KG1 (cell line): ENCODE results near the gene RALGDS.
"Not testable (repeated sequence)": the region's sequence is repeated elsewhere in the genome, so short reads cannot be mapped to it uniquely, and the experiment has no call there.

Source experiments
- DNase-seq: peaks from one replicate; lab custom pipeline; 2025; lab: John Stamatoyannopoulos, UW

The RALGDS gene

GRCh38 chr9:133066181-133066983 is 54.7 kb downstream of the RALGDS start:
- no peak for DNase-seq

- no peak for DNase-seq
These were observed 56.0 kb downstream of the RALGDS start for GRCh38 chr9:133065070-133065388.

GRCh38 chr9:133064241-133065069 is 56.6 kb downstream of the RALGDS start:
- DNase-seq, result no peak

GRCh38 chr9:133063500-133064231 is 57.4 kb downstream of the RALGDS start:
- DNase-seq, result no peak

- DNase-seq, result no peak
These were observed 57.9 kb downstream of the RALGDS start for GRCh38 chr9:133063159-133063499.

- DNase-seq, result not testable (repeated sequence)
These were observed 58.5 kb downstream of the RALGDS start for GRCh38 chr9:133062569-133062968.

- not testable (repeated sequence) for DNase-seq
These were observed 59.3 kb downstream of the RALGDS start, which contains the start of gene CEL for GRCh38 chr9:133061764-133062145. Gene CEL, plus strand, starts transcription at chr9:133061981. Its CDS starts 22 bp downstream, at chr9:133062003.

- not testable (repeated sequence) for DNase-seq
These were observed 59.8 kb downstream of the RALGDS start for GRCh38 chr9:133061019-133061763.

GRCh38 chr9:133060417-133060841 is 60.6 kb downstream of the RALGDS start:
- DNase-seq, result peak; percentile 29

GRCh38 chr9:133059623-133060022 is 61.4 kb downstream of the RALGDS start:
- no peak for DNase-seq

GRCh38 chr9:133058550-133059320 is 62.3 kb downstream of the RALGDS start:
- no peak for DNase-seq

GRCh38 chr9:133058071-133058470 is 63.0 kb downstream of the RALGDS start:
- DNase-seq, result no peak

GRCh38 chr9:133057553-133057952 is 63.5 kb downstream of the RALGDS start:
- DNase-seq, result no peak

GRCh38 chr9:133057006-133057405 is 64.0 kb downstream of the RALGDS start:
- DNase-seq, result no peak

- DNase-seq, result no peak
These were observed 64.5 kb downstream of the RALGDS start for GRCh38 chr9:133056533-133056932.

- DNase-seq, result no peak
These were observed 65.1 kb downstream of the RALGDS start for GRCh38 chr9:133055788-133056420.

GRCh38 chr9:133054966-133055365 is 66.1 kb downstream of the RALGDS start:
- no peak for DNase-seq

GRCh38 chr9:133054194-133054890 is 66.7 kb downstream of the RALGDS start:
- no peak for DNase-seq

GRCh38 chr9:133051966-133052539 is 69.0 kb downstream of the RALGDS start:
- no peak for DNase-seq
